ENCODE results near the gene TSNAX. TPM values are rescaled to one million over a fixed set of nuclear protein-coding genes. Genes with fewer than 3 reads are reported as not detected.
A peak's percentile ranks its signal among the peaks of the same experiment; 100 is the strongest.

Gene TSNAX
- total and polyA plus RNA-seq, 4 donors = 11.4 to 41.1 (median 32.5) TPM

GRCh38 chr1:231526536-231526935, 1.9 kb upstream of the TSNAX start:
- no peak overlapping the region for H3K9ac ChIP-seq (ENCODE audit: insufficient read depth in 1 of 2, low read length in 2 of 2)
- H3K27me3 ChIP-seq (ENCODE audit: control insufficient read depth in 3 of 3, insufficient read depth in 3 of 3, low read length in 2 of 3) = no peaks in the 10 kb centered on the region
- peaks cover 4 to 17% (median 8%) of the 10 kb centered on the region in 5 donors for H3K4me1 ChIP-seq (ENCODE audit: control insufficient read depth in 5 of 5, insufficient read depth in 5 of 5, low read length in 5 of 5)
- H3K27ac ChIP-seq (ENCODE audit: low read depth in 1 of 2, low read length in 1 of 2) = no peak overlapping the region
- DNase-seq (no peak), ATAC-seq (ENCODE audit: insufficient read depth, low FRiP score) (no peak)
- TF ChIP-seq, protein P1, sequence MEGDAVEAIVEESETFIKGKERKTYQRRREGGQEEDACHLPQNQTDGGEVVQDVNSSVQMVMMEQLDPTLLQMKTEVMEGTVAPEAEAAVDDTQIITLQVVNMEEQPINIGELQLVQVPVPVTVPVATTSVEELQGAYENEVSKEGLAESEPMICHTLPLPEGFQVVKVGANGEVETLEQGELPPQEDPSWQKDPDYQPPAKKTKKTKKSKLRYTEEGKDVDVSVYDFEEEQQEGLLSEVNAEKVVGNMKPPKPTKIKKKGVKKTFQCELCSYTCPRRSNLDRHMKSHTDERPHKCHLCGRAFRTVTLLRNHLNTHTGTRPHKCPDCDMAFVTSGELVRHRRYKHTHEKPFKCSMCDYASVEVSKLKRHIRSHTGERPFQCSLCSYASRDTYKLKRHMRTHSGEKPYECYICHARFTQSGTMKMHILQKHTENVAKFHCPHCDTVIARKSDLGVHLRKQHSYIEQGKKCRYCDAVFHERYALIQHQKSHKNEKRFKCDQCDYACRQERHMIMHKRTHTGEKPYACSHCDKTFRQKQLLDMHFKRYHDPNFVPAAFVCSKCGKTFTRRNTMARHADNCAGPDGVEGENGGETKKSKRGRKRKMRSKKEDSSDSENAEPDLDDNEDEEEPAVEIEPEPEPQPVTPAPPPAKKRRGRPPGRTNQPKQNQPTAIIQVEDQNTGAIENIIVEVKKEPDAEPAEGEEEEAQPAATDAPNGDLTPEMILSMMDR (IDR thresholded peaks at IDR 0.05; ENCODE audit: control extremely low read depth, extremely low read depth) = no peak
- no peak overlapping the region for H3K4me3 ChIP-seq
- no peaks in the 10 kb centered on the region for H3K9me3 ChIP-seq (ENCODE audit: control insufficient read depth in 4 of 4, insufficient read depth in 3 of 4, low read length in 3 of 4)
- H3K36me3 ChIP-seq (ENCODE audit: control insufficient read depth in 4 of 4, insufficient read depth in 4 of 4, low read length in 4 of 4) = peaks cover 0 to 14% (median 4%) of the 10 kb centered on the region in 4 donors

DNA sequence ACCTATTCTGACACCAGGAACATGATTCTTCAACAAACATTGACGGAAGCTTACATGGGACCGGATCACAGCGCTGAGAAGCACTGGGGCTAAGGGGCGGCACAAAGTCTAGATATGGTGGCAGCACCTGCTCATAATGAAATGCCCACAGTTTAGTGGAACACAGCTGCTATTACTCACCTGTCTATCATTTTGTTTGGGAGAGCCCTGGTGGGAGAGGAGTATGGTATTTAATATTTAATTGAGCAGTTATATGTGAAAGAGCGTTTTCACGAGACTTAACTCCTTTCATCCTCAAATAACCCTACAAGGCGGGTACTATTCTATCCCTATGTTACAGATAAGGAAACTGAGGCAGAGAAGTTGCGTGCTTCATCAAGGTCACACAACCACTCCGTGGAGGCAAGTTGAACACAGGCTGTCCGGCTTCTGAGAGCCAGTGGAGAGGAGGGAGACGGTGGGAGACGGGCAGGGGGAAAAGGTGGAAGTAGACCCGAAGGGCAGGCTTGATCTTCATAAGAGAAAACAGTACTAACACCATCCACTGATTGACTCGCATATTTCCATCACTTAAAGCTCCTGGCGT, 790 bp upstream of the TSNAX start:
- TF ChIP-seq, protein P1 (IDR thresholded peaks at IDR 0.05; ENCODE audit: control extremely low read depth, extremely low read depth) = no peak
- ATAC-seq (ENCODE audit: insufficient read depth, low FRiP score) (no peak), DNase-seq (peak in 1 of 3 donors; percentile 1)
- H3K4me3 ChIP-seq = peak overlapping the region; percentile 94
- H3K36me3 ChIP-seq (ENCODE audit: control insufficient read depth in 4 of 4, insufficient read depth in 4 of 4, low read length in 4 of 4) = peaks cover 0 to 14% (median 4%) of the 10 kb centered on the region in 4 donors
- no peaks in the 10 kb centered on the region for H3K9me3 ChIP-seq (ENCODE audit: control insufficient read depth in 4 of 4, insufficient read depth in 3 of 4, low read length in 3 of 4)
- WGBS, 2 donors = 57 to 61% methylated on average over 15 of the region's 15 CpGs
- H3K9ac ChIP-seq (ENCODE audit: insufficient read depth in 1 of 2, low read length in 2 of 2) = peak overlapping the region in 1 of 2 donors; percentile 100
- H3K4me1 ChIP-seq (ENCODE audit: control insufficient read depth in 5 of 5, insufficient read depth in 5 of 5, low read length in 5 of 5) = peaks cover 4 to 17% (median 13%) of the 10 kb centered on the region in 5 donors
- no peaks in the 10 kb centered on the region for H3K27me3 ChIP-seq (ENCODE audit: control insufficient read depth in 3 of 3, insufficient read depth in 3 of 3, low read length in 2 of 3)
- H3K27ac ChIP-seq (ENCODE audit: low read depth in 1 of 2, low read length in 1 of 2) = peak overlapping the region; percentile 90 to 98

DNA sequence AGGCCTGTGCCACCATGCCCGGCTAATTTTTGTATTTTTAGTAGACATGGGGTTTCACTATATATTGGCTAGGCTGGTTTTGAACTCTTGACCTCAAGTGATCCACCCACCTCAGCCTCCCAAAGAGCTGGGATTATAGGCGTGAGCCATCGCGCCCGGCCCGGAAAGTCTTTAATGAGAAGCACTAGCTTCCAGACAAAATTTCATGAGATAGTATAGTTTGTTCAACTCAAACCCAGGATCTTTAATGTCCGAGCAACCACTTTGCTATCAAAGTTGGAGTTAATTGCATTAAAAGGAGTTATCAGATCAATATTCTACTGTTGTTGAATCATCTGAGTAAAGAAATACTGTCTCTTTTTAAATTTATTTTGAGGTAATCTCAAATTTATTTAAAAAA, 4.8 kb downstream of the TSNAX start:
- no peak for ATAC-seq (ENCODE audit: insufficient read depth, low FRiP score)
- H3K27ac ChIP-seq (ENCODE audit: low read depth in 1 of 2, low read length in 1 of 2) = no peak overlapping the region
- peaks cover 0 to 24% (median 14%) of the 10 kb centered on the region in 4 donors for H3K36me3 ChIP-seq (ENCODE audit: control insufficient read depth in 4 of 4, insufficient read depth in 4 of 4, low read length in 4 of 4)
- no peak overlapping the region for H3K4me3 ChIP-seq
- no peaks in the 10 kb centered on the region for H3K9me3 ChIP-seq (ENCODE audit: control insufficient read depth in 4 of 4, insufficient read depth in 3 of 4, low read length in 3 of 4)
- TF ChIP-seq, protein P1 (IDR thresholded peaks at IDR 0.05; ENCODE audit: control extremely low read depth, extremely low read depth) = no peak
- H3K27me3 ChIP-seq (ENCODE audit: control insufficient read depth in 3 of 3, insufficient read depth in 3 of 3, low read length in 2 of 3) = no peaks in the 10 kb centered on the region
- WGBS, 2 donors = 97% methylated on average over 7 of the region's 7 CpGs
- DNase-seq = no peak
- H3K9ac ChIP-seq (ENCODE audit: insufficient read depth in 1 of 2, low read length in 2 of 2) = no peak overlapping the region
- H3K4me1 ChIP-seq (ENCODE audit: control insufficient read depth in 5 of 5, insufficient read depth in 5 of 5, low read length in 5 of 5) = peaks cover 4 to 17% (median 12%) of the 10 kb centered on the region in 5 donors

All from lung (tissue), 12 donors.